ENCODE data around the gene FAM221A. TPM values are rescaled to one million over a fixed set of nuclear protein-coding genes. Genes with fewer than 3 reads are reported as not detected.
"Not testable (repeated sequence)": the region's sequence is repeated elsewhere in the genome, so short reads cannot be mapped to it uniquely, and the experiment has no call there.

The FAM221A gene
- total RNA-seq, 2 donors from 2014 or later, result 11.1 to 18.5 TPM

DNA sequence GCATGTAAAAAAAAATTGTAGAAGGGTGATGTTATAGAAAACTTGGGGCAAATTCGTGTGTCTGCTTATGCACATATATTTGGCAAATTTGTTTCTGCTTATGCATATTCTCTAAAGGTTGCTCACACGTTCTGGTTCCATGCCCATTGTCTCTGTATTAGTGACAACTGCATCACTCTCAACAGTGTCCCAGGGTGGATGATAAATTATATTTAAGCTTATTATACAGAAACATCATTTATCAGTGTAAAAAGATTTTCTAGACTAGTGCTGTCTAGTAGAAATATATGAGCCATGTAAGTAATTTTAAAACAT, 34.1 kb downstream of the FAM221A start:
- Histone ChIP-seq H3K9me3 (no peaks in the 10 kb centered on the region), H3K4me3 (no peak overlapping the region), H3K36me3 (no peaks in the 10 kb centered on the region), H3K9ac (ENCODE audit: low read depth in 2 of 2, low read length in 2 of 2) (no peak overlapping the region), H3K27ac (no peak overlapping the region), H3K4me1 (no peaks in the 10 kb centered on the region), H3K27me3 (no peaks in the 10 kb centered on the region)
- DNase-seq, result no peak
- TF ChIP-seq, protein P1, sequence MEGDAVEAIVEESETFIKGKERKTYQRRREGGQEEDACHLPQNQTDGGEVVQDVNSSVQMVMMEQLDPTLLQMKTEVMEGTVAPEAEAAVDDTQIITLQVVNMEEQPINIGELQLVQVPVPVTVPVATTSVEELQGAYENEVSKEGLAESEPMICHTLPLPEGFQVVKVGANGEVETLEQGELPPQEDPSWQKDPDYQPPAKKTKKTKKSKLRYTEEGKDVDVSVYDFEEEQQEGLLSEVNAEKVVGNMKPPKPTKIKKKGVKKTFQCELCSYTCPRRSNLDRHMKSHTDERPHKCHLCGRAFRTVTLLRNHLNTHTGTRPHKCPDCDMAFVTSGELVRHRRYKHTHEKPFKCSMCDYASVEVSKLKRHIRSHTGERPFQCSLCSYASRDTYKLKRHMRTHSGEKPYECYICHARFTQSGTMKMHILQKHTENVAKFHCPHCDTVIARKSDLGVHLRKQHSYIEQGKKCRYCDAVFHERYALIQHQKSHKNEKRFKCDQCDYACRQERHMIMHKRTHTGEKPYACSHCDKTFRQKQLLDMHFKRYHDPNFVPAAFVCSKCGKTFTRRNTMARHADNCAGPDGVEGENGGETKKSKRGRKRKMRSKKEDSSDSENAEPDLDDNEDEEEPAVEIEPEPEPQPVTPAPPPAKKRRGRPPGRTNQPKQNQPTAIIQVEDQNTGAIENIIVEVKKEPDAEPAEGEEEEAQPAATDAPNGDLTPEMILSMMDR (IDR thresholded peaks at IDR 0.05), result no peak
- intact Hi-C loops (cut with DNase I), result loop anchor here (2.0 to 10.0 kb wide), 3 partner anchors 59 to 167 kb away; no protein-coding TSS in a partner anchor

DNA sequence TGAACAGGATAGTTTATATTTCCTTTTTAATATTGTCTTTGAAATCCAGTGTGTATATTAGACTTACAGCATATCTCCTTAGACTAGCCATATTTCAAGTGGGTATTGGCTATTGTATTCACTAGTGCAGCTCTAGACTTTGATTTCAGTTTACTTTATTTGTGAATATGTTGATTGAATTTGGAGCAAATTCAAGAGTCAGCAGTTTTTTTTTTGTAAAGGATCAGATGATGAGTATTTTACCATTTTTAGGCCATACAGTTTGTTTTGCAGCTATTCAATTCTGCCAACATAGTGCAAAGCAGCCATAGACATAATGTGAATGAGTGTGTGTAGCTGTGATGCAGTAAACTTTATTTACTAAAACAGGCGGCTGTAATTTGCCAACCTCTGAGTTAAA, 34.6 kb downstream of the FAM221A start:
- Histone ChIP-seq H3K36me3 (no peaks in the 10 kb centered on the region), H3K27me3 (no peaks in the 10 kb centered on the region), H3K9ac (ENCODE audit: low read depth in 2 of 2, low read length in 2 of 2) (no peak overlapping the region), H3K4me3 (no peak overlapping the region), H3K4me1 (no peaks in the 10 kb centered on the region), H3K9me3 (no peaks in the 10 kb centered on the region), H3K27ac (no peak overlapping the region)
- intact Hi-C loops (cut with DNase I), result loop anchor here (2.0 to 10.0 kb wide), 3 partner anchors 60 to 167 kb away; no protein-coding TSS in a partner anchor
- DNase-seq, result no peak
- TF ChIP-seq, protein P1 (IDR thresholded peaks at IDR 0.05), result no peak

DNA sequence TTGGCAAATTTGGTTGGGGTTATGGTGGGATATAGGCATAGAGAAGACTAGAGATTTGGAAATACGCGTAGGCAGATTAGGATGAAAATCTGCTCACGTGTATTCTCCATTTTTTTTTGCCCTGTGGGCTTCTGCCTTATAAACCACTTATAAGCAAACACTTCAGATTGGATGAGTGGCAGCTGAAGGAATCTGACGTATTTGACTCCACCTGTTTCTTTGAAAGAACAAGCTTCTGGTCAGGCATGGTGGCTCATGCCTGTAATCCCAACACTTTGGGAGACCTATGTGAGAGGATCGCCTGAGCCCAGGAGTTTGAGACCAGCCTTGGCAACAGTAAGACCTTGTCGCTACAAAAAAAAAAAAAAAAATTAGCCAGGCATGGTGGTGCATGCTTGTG, 35.1 kb downstream of the FAM221A start:
- H3K27me3 ChIP-seq, result no peaks in the 10 kb centered on the region
- no peaks in the 10 kb centered on the region for H3K36me3 ChIP-seq
- H3K9me3 ChIP-seq, result no peaks in the 10 kb centered on the region
- intact Hi-C loops (cut with DNase I), result loop anchor here (2.0 to 10.0 kb wide), 2 partner anchors 60 to 144 kb away; no protein-coding TSS in a partner anchor
- no peak overlapping the region for H3K27ac ChIP-seq
- no peak overlapping the region for H3K4me3 ChIP-seq
- no peaks in the 10 kb centered on the region for H3K4me1 ChIP-seq
- DNase-seq, result no peak
- H3K9ac ChIP-seq (ENCODE audit: low read depth in 2 of 2, low read length in 2 of 2), result no peak overlapping the region
- TF ChIP-seq, protein P1 (IDR thresholded peaks at IDR 0.05), result no peak

DNA sequence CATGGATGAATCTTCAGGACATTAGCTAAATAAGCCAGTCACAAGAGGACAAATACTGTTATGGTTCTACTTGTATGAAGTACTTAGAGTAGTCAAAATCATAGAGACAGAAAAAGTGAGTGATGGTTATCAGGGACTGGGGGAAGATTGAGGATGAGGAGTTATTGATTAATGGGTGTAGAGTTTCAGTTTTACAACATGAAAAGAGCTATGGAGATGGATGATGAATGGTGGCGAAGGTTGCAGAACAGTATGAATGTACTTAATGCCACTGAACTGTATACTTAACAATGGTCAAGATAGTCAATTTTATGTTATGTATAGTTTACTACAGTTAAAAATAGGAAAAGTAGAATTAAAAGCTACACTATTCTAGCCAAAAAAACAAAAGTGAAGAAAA, 37.8 kb downstream of the FAM221A start:
- H3K4me1 ChIP-seq, result no peaks in the 10 kb centered on the region
- no peaks in the 10 kb centered on the region for H3K36me3 ChIP-seq
- no peak overlapping the region for H3K27ac ChIP-seq
- DNase-seq, result no peak
- H3K9ac ChIP-seq (ENCODE audit: low read depth in 2 of 2, low read length in 2 of 2), result no peak overlapping the region
- H3K9me3 ChIP-seq, result no peaks in the 10 kb centered on the region
- no peak overlapping the region for H3K4me3 ChIP-seq
- TF ChIP-seq, protein P1 (IDR thresholded peaks at IDR 0.05), result no peak
- intact Hi-C loops (cut with DNase I), result loop anchor here (10.0 kb wide), 1 partner anchor 63 kb away; no protein-coding TSS in a partner anchor
- H3K27me3 ChIP-seq, result no peaks in the 10 kb centered on the region

DNA sequence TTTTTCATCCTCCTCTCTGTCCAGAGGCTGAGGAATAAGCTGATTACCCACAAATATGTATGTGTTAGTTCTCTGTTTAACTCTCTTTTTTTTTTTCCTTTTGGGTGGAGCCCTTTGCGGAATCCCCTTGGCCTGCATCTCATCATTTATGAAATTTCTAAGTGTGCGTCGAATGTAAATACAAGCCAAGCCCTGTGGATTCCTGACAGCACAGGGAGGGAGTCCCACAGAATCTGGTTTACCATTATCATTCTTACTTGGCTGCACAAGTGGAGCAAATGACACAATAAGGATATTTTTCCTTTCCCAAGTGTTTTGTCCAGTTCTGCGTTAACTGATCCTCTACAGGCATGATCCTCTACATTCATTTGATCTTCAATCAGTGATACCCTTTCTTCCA, 41.5 kb downstream of the FAM221A start:
- Histone ChIP-seq H3K9me3 (no peaks in the 10 kb centered on the region), H3K4me3 (no peak overlapping the region), H3K36me3 (no peaks in the 10 kb centered on the region), H3K27ac (no peak overlapping the region), H3K9ac (ENCODE audit: low read depth in 2 of 2, low read length in 2 of 2) (no peak overlapping the region), H3K4me1 (no peaks in the 10 kb centered on the region), H3K27me3 (no peaks in the 10 kb centered on the region)
- TF ChIP-seq, protein P1 (IDR thresholded peaks at IDR 0.05), result no peak
- no peak for DNase-seq
- intact Hi-C loops (cut with DNase I), result no loop called here

DNA sequence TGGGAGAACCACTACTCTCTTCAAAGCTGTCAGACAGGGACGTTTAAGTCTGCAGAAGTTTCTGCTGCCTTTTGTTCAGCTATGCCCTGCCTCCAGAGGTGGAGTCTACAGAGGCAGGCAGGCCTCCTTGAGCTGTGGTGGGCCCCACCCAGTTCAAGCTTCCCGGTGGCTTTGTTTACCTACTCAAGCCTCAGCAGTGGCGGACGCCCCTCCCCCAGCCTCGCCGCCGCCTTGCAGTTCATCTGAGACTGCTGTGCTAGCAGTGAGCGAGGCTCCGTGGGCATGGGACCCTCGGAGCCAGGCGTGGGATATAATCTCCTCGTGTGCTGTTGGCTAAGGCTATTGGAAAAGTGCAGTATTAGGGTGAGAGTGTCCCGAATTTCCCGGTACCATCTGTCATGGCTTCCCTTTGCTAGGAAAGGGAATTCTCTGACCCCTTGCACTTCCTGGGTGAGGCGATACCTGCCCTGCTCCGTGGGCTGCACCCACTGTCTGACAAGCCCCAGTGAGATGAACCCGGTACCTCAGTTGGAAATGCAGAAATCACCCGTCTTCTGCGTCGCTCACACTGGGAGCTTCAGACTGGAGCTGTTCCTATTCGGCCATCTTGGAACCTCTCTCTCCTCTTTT, 42.7 kb downstream of the FAM221A start:
- H3K4me3 ChIP-seq; H3K27ac ChIP-seq; intact Hi-C loops (cut with DNase I); H3K4me1 ChIP-seq; H3K36me3 ChIP-seq; H3K9me3 ChIP-seq; H3K27me3 ChIP-seq; H3K9ac ChIP-seq (ENCODE audit: low read depth in 2 of 2, low read length in 2 of 2): not testable (repeated sequence)
- DNase-seq, result peak; percentile 70

DNA sequence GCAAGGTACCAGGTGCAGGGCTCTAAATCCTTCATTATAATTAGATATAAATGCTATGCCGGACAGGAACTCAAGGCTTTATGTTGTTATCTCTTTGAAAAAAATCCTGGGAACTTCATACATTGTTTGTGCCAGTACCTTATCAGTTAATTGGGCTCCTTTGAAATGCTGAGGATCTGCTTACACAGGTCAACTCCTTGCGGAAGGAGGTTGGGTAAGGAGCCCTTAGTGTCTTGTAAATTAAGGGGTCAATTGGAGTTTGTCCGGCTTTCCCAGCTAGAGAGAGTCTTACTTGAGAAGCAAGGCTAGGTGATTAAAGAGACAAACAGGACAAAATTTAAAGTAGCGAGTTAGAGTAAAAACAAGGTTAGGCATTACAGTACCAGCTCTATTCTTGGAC, 44.1 kb downstream of the FAM221A start:
- H3K4me1 ChIP-seq; H3K9ac ChIP-seq (ENCODE audit: low read depth in 2 of 2, low read length in 2 of 2); H3K9me3 ChIP-seq; H3K27me3 ChIP-seq; DNase-seq; intact Hi-C loops (cut with DNase I); H3K36me3 ChIP-seq; H3K27ac ChIP-seq; H3K4me3 ChIP-seq: not testable (repeated sequence)

All from colonic mucosa (tissue), 4 donors.